Right lobe of liver (tissue), 4 donors: Measurements from ENCODE around the gene COA8.

ENCODE experiments used
- CTCF ChIP-seq, 4 donors: fragments of 200-600 bp in 3 of 4; fragments of 450-650 bp in 1 of 4; IDR thresholded peaks; one replicate each; pipeline versions ENCODE4 v1.5.1 to v1.8.0; 2016 to 2022; ENCODE audit warnings: antibody characterized with exemption in 4 of 4, mild to moderate bottlenecking in 2 of 4
- POLR2A ChIP-seq: fragments of 450-650 bp; IDR thresholded peaks from one replicate; pipeline ENCODE4 v1.6.1; 2017; ENCODE audit warnings: antibody characterized with exemption, mild to moderate bottlenecking
- donor health status: DM: no; HTN: no; CAD: no.
- donor health status: DM: no; HTN: no; CAD: no.
- donor health status: DM: no; HTN: yes; CAD: no.

GRCh38 chr14:103621860-103622259 is 59.1 kb downstream of the COA8 start:
- TF ChIP-seq CTCF (IDR thresholded peaks at IDR 0.05): no peak
- TF ChIP-seq POLR2A: no peak
